ENCODE results near the gene CCRL2. TPM values are rescaled to one million over a fixed set of nuclear protein-coding genes. Genes with fewer than 3 reads are reported as not detected.

CCRL2 gene
- total and polyA plus RNA-seq, 2 donors from 2014 or later, result 2.1 to 2.8 TPM

DNA sequence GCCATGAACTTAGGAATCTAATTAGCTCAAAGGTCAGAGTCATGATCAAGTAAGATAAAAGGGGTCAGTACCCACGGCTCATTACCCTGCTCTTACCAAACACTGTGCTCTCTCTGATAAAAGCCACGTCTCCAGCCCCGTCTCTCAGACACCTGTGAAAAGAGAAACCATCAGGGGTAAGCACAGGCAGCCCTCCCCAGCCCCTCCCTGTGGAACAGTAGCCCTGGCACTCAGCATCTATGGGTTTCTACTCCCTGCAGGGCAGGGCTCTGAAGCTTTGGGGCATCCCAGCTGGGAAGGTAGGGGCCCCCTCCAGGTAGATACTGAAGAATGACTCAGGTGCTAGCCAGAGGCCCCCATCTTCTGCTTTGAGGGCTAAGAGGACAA is 47.1 kb downstream of the CCRL2 start:
- Histone ChIP-seq H3K9me3 (ENCODE audit: control insufficient read depth in 2 of 3, insufficient read depth in 1 of 3, low read length in 3 of 3) (no peaks in the 10 kb centered on the region), H3K4me3 (ENCODE audit: low read length in 3 of 3) (no peak overlapping the region), H3K4me1 (ENCODE audit: control insufficient read depth in 2 of 3, insufficient read depth in 2 of 3, low read depth in 1 of 3, low read length in 3 of 3) (no peaks in the 10 kb centered on the region), H3K27me3 (ENCODE audit: control insufficient read depth, insufficient read depth, low read length) (no peaks in the 10 kb centered on the region), H3K27ac (ENCODE audit: low read depth in 2 of 2, low read length in 2 of 2) (no peak overlapping the region), H3K36me3 (ENCODE audit: control insufficient read depth in 2 of 3, insufficient read depth in 3 of 3, low read length in 3 of 3) (no peaks in the 10 kb centered on the region), H3K9ac (ENCODE audit: low read length in 3 of 3) (no peak overlapping the region)
- TF ChIP-seq, protein P1, sequence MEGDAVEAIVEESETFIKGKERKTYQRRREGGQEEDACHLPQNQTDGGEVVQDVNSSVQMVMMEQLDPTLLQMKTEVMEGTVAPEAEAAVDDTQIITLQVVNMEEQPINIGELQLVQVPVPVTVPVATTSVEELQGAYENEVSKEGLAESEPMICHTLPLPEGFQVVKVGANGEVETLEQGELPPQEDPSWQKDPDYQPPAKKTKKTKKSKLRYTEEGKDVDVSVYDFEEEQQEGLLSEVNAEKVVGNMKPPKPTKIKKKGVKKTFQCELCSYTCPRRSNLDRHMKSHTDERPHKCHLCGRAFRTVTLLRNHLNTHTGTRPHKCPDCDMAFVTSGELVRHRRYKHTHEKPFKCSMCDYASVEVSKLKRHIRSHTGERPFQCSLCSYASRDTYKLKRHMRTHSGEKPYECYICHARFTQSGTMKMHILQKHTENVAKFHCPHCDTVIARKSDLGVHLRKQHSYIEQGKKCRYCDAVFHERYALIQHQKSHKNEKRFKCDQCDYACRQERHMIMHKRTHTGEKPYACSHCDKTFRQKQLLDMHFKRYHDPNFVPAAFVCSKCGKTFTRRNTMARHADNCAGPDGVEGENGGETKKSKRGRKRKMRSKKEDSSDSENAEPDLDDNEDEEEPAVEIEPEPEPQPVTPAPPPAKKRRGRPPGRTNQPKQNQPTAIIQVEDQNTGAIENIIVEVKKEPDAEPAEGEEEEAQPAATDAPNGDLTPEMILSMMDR (IDR thresholded peaks at IDR 0.05; ENCODE audit: borderline replicate concordance, extremely low read depth, insufficient read depth), result no peak
- intact Hi-C loops (cut with DNase I), result no loop called here
- DNase-seq, result no peak
- FAIRE-seq, result no peak

DNA sequence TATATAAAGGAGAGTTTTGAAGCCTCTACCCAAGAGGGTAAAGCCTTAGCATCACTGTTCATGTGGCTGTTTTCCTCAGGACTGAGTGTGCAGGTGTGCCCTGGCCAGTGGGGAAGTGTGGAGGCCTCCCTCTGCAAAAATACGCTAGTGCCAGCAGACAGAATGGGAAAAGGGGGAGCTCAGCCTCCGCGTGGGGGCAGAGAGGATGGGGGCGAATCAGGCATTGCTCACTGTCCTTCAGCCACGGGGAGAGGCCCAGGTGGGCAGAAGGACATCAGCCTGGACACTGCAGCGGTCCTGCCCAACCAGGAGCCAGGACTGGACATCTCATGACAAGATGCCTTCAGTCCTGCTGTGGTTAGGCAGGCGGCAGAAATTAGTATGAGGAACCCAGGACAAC is 47.5 kb downstream of the CCRL2 start:
- no peak overlapping the region for H3K9ac ChIP-seq (ENCODE audit: low read length in 3 of 3)
- FAIRE-seq (no peak), DNase-seq (no peak)
- H3K36me3 ChIP-seq (ENCODE audit: control insufficient read depth in 2 of 3, insufficient read depth in 3 of 3, low read length in 3 of 3), result no peaks in the 10 kb centered on the region
- no peaks in the 10 kb centered on the region for H3K27me3 ChIP-seq (ENCODE audit: control insufficient read depth, insufficient read depth, low read length)
- H3K9me3 ChIP-seq (ENCODE audit: control insufficient read depth in 2 of 3, insufficient read depth in 1 of 3, low read length in 3 of 3), result no peaks in the 10 kb centered on the region
- no peaks in the 10 kb centered on the region for H3K4me1 ChIP-seq (ENCODE audit: control insufficient read depth in 2 of 3, insufficient read depth in 2 of 3, low read depth in 1 of 3, low read length in 3 of 3)
- intact Hi-C loops (cut with DNase I), result no loop called here
- no peak overlapping the region for H3K27ac ChIP-seq (ENCODE audit: low read depth in 2 of 2, low read length in 2 of 2)
- no peak overlapping the region for H3K4me3 ChIP-seq (ENCODE audit: low read length in 3 of 3)
- TF ChIP-seq, protein P1 (IDR thresholded peaks at IDR 0.05; ENCODE audit: borderline replicate concordance, extremely low read depth, insufficient read depth), result no peak

DNA sequence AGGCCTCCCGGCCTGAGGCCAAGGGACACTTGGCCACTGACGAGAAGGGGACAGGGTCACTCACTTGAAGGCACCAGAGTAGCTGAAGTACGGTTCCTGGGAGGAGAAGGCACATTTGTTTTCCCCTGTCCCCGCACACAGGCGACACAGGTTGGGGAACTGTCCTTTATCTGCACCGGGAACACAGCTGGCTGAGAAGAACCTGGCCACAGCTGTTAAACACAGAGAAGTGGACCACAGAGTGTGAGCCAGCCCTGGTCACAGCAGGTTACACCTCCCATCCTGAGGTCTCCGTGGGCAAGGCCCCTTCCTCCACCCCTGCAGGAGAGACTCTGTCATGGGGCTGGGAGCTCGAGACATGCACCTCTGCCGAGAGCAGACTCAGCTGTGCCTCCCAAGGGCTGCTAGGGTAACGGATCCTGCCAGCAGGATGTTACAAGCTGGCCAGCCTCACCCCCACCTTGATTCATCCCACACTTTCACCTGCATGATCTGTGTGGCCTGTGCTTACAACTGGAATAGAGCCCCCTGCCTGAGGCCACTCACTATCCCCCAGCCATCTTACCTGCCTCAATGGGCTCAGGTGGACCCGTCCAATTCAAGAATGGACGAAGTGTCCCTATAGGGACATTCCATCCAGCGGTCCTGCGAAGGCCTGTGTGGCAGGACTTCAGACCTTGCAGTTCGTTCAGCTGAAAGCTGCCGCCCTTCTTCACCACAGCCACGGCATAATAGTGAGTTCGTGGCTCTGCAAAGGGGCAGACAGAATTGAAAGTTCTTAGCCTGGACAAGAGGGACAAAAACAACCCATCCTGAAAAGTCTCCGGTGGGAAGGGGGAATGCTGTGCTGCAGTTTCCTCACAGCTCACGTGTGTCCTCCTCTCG is 48.4 kb downstream of the CCRL2 start:
- Histone ChIP-seq H3K4me1 (ENCODE audit: control insufficient read depth in 2 of 3, insufficient read depth in 2 of 3, low read depth in 1 of 3, low read length in 3 of 3) (no peaks in the 10 kb centered on the region), H3K4me3 (ENCODE audit: low read length in 3 of 3) (no peak overlapping the region), H3K27me3 (ENCODE audit: control insufficient read depth, insufficient read depth, low read length) (no peaks in the 10 kb centered on the region), H3K9ac (ENCODE audit: low read length in 3 of 3) (no peak overlapping the region), H3K36me3 (ENCODE audit: control insufficient read depth in 2 of 3, insufficient read depth in 3 of 3, low read length in 3 of 3) (no peaks in the 10 kb centered on the region), H3K9me3 (ENCODE audit: control insufficient read depth in 2 of 3, insufficient read depth in 1 of 3, low read length in 3 of 3) (no peaks in the 10 kb centered on the region), H3K27ac (ENCODE audit: low read depth in 2 of 2, low read length in 2 of 2) (no peak overlapping the region)
- no peak for FAIRE-seq
- intact Hi-C loops (cut with DNase I), result no loop called here
- TF ChIP-seq, protein P1 (IDR thresholded peaks at IDR 0.05; ENCODE audit: borderline replicate concordance, extremely low read depth, insufficient read depth), result no peak
- no peak for DNase-seq

All from kidney (tissue), 14 donors.